ENCODE measurements around the gene NCOA6.

The NCOA6 gene

GRCh38 chr20:34708621-34709043 is 116.8 kb downstream of the NCOA6 start:
- in situ Hi-C loops (cut with MboI; ENCODE audit: low pct_unique_long_range_greater_than_20kb, low sequenced_read_pairs, unreplicated experiment): loop anchor here (25.0 kb wide), 1 partner anchor 396 kb away; the partner anchor contains the start of gene AHCY
- peak; percentile 70 for DNase-seq (ENCODE audit: low spot score)
- TF ChIP-seq, protein P1, sequence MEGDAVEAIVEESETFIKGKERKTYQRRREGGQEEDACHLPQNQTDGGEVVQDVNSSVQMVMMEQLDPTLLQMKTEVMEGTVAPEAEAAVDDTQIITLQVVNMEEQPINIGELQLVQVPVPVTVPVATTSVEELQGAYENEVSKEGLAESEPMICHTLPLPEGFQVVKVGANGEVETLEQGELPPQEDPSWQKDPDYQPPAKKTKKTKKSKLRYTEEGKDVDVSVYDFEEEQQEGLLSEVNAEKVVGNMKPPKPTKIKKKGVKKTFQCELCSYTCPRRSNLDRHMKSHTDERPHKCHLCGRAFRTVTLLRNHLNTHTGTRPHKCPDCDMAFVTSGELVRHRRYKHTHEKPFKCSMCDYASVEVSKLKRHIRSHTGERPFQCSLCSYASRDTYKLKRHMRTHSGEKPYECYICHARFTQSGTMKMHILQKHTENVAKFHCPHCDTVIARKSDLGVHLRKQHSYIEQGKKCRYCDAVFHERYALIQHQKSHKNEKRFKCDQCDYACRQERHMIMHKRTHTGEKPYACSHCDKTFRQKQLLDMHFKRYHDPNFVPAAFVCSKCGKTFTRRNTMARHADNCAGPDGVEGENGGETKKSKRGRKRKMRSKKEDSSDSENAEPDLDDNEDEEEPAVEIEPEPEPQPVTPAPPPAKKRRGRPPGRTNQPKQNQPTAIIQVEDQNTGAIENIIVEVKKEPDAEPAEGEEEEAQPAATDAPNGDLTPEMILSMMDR (IDR thresholded peaks at IDR 0.05; ENCODE audit: extremely low read depth, insufficient read depth, missing control alignments): peak; percentile 73

- no peak for DNase-seq (ENCODE audit: low spot score)
- TF ChIP-seq, protein P1 (IDR thresholded peaks at IDR 0.05; ENCODE audit: extremely low read depth, insufficient read depth, missing control alignments): no peak
- in situ Hi-C loops (cut with MboI; ENCODE audit: low pct_unique_long_range_greater_than_20kb, low sequenced_read_pairs, unreplicated experiment): loop anchor here (25.0 kb wide), 1 partner anchor 395 kb away; the partner anchor contains the start of gene AHCY
Measured at GRCh38 chr20:34706912-34707784, 118.3 kb downstream of the NCOA6 start.

GRCh38 chr20:34706302-34706875 is 119.1 kb downstream of the NCOA6 start:
- TF ChIP-seq, protein P1 (IDR thresholded peaks at IDR 0.05; ENCODE audit: extremely low read depth, insufficient read depth, missing control alignments): no peak
- DNase-seq (ENCODE audit: low spot score): no peak
- in situ Hi-C loops (cut with MboI; ENCODE audit: low pct_unique_long_range_greater_than_20kb, low sequenced_read_pairs, unreplicated experiment): loop anchor here (25.0 kb wide), 1 partner anchor 394 kb away; the partner anchor contains the start of gene AHCY

DNA sequence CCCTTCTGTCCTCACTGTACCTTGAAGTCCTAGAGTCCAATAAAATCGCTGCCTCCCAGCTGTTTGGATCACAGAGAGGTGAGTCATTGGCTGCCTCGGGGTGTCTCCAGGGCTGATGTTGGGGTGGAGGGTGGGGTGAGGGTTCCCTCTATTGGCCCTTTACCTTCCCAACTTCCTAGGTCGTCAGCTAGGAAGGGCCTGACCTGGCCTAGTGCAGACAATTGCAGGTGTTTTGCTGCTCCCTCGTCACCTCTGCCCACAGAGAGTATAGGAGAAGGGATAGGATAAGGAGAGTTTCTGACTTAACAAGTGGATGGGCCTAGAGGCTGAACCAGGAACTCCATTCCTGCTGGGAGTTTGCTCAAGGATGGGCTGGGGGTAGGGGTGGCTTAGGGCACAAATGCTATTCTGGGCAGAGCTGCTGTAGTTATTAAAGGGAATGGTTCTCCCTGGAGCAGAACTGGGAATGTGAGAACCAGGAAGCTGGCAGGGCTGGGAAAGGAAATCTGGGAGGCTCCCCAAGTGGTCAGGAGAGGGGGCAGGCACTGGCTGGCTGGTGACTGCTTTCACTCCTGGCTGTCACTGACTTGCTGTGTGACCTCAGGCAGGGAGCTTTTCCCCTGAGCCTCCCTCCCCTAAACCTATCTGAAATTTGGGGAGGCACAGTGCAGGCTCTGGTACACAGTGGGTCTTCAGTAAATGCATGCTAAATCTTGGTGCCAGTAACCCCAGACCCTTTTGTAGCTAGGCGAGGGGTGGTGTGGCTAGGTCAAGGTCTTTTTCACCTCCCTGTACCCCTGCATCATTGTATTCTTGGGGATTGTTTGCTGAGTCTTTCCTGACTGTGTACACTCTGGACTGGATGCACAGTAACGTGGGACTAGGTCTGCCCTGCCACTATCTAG is 119.8 kb downstream of the NCOA6 start:
- no peak for DNase-seq (ENCODE audit: low spot score)
- in situ Hi-C loops (cut with MboI; ENCODE audit: low pct_unique_long_range_greater_than_20kb, low sequenced_read_pairs, unreplicated experiment): loop anchor here (25.0 kb wide), 1 partner anchor 393 kb away; the partner anchor contains the start of gene AHCY
- TF ChIP-seq, protein P1 (IDR thresholded peaks at IDR 0.05; ENCODE audit: extremely low read depth, insufficient read depth, missing control alignments): peak; percentile 17

GRCh38 chr20:34705008-34705396 is 120.4 kb downstream of the NCOA6 start:
- in situ Hi-C loops (cut with MboI; ENCODE audit: low pct_unique_long_range_greater_than_20kb, low sequenced_read_pairs, unreplicated experiment): loop anchor here (25.0 kb wide), 1 partner anchor 393 kb away; the partner anchor contains the start of gene AHCY
- DNase-seq (ENCODE audit: low spot score): no peak
- TF ChIP-seq, protein P1 (IDR thresholded peaks at IDR 0.05; ENCODE audit: extremely low read depth, insufficient read depth, missing control alignments): no peak
